ENCODE results near the gene GRHPR.
A peak's percentile ranks its signal among the peaks of the same experiment; 100 is the strongest.

GRHPR gene

GRCh38 chr9:37426846-37427245, 4.3 kb downstream of the GRHPR start:
- CTCF ChIA-PET, result no interaction called here
- H3K27ac ChIP-seq (ENCODE audit: extremely low read depth, low read depth, low read length), result no peak overlapping the region
- POLR2A ChIA-PET, result no interaction called here

GRCh38 chr9:37428345-37428744, 5.8 kb downstream of the GRHPR start:
- ChIA-PET POLR2A (interaction anchor here (1.2 kb wide), 1 partner anchor 12 kb away, joined by 3 read pairs; no protein-coding TSS in a partner anchor), CTCF (no interaction called here)
- Histone ChIP-seq H3K36me3 (ENCODE audit: control insufficient read depth in 2 of 2, insufficient read depth in 1 of 2, low read length in 2 of 2) (peaks cover 3 to 95% of the 10 kb centered on the region in 2 experiments; a peak in 2 of 3 replicates), H3K4me3 (ENCODE audit: low read depth, low read length) (no peak overlapping the region), H3K27ac (ENCODE audit: extremely low read depth, low read depth, low read length) (no peak overlapping the region), H3K9me3 (ENCODE audit: control insufficient read depth, insufficient read depth, low read depth, low read length) (no peaks in the 10 kb centered on the region), H3K4me1 (ENCODE audit: control insufficient read depth, insufficient read depth, low read length) (no peaks in the 10 kb centered on the region)
- no peak for TF ChIP-seq ZNF324 (tag by site-specific recombination; IDR thresholded peaks at IDR 0.05)
- TF ChIP-seq ZBTB10 (tag by site-specific recombination; IDR thresholded peaks at IDR 0.05), result no peak
- no peak for TF ChIP-seq ZNF302 (tag by site-specific recombination; IDR thresholded peaks at IDR 0.05; ENCODE audit: low read depth)

More at GRCh38 chr9:37426846-37427245, 4.3 kb downstream of the GRHPR start:
- H3K4me1 ChIP-seq (ENCODE audit: control insufficient read depth, insufficient read depth, low read length), result no peaks in the 10 kb centered on the region
- no peak overlapping the region for H3K4me3 ChIP-seq (ENCODE audit: low read depth, low read length)
- H3K9me3 ChIP-seq (ENCODE audit: control insufficient read depth, insufficient read depth, low read depth, low read length), result no peaks in the 10 kb centered on the region
- no peak for TF ChIP-seq ZNF629 (tag by site-specific recombination; IDR thresholded peaks at IDR 0.05)
- no peak for TF ChIP-seq HIC1 (tag by site-specific recombination; IDR thresholded peaks at IDR 0.05)
- no peak for TF ChIP-seq ZNF114 (tag by site-specific recombination; IDR thresholded peaks at IDR 0.05)
- no peak for TF ChIP-seq ZNF585B (tag by site-specific recombination; IDR thresholded peaks at IDR 0.05)
- no peak for TF ChIP-seq ZNF610 (tag by site-specific recombination; IDR thresholded peaks at IDR 0.05; ENCODE audit: borderline replicate concordance)
- H3K36me3 ChIP-seq (ENCODE audit: control insufficient read depth in 2 of 2, insufficient read depth in 1 of 2, low read length in 2 of 2), result peaks cover 3 to 80% of the 10 kb centered on the region in 2 experiments; a peak in 2 of 3 replicates

- Histone ChIP-seq H3K27ac (ENCODE audit: extremely low read depth, low read depth, low read length) (no peak overlapping the region), H3K9me3 (ENCODE audit: control insufficient read depth, insufficient read depth, low read depth, low read length) (no peaks in the 10 kb centered on the region), H3K4me1 (ENCODE audit: control insufficient read depth, insufficient read depth, low read length) (no peaks in the 10 kb centered on the region), H3K4me3 (ENCODE audit: low read depth, low read length) (no peak overlapping the region), H3K36me3 (ENCODE audit: control insufficient read depth in 2 of 2, insufficient read depth in 1 of 2, low read length in 2 of 2) (peaks cover 3 to 100% of the 10 kb centered on the region in 2 experiments; a peak in 2 of 3 replicates)
- CTCF ChIA-PET, result interaction anchor here (1.2 kb wide), 1 partner anchor 14 kb away, joined by 3 read pairs; no protein-coding TSS in a partner anchor
- no peak for TF ChIP-seq PBX3 (CRISPR knock-in tag; IDR thresholded peaks at IDR 0.05)
- TF ChIP-seq EGR2 (tag by site-specific recombination; IDR thresholded peaks at IDR 0.05; ENCODE audit: low read depth), result 0 out of 2 replicates have a peak, but pooled peaks have one; percentile 17
- no peak for TF ChIP-seq ZNF776 (tag by site-specific recombination; IDR thresholded peaks at IDR 0.05; ENCODE audit: borderline replicate concordance)
- no peak for TF ChIP-seq PRDM6 (tag by site-specific recombination; IDR thresholded peaks at IDR 0.05)
- peak; percentile 47 for TF ChIP-seq ZFHX2 (tag by site-specific recombination; conservative IDR thresholded peaks at IDR 0.05)
- POLR2A ChIA-PET, result interaction anchor here (1.2 kb wide), 1 partner anchor 10 kb away, joined by 3 read pairs; no protein-coding TSS in a partner anchor
These were observed 7.2 kb downstream of the GRHPR start for GRCh38 chr9:37429441-37430285.
